K562 (cell line): Measurements from ENCODE around the gene IPO5. TPM values are rescaled to one million over a fixed set of nuclear protein-coding genes. Genes with fewer than 3 reads are reported as not detected.

Experiments used
- CREB1 ChIP-seq, 2 experiments: sonication (generic) in 1 of 2; formaldehyde crosslinking in 1 of 2; IDR thresholded peaks; 2 replicates each; pipeline versions ENCODE4 v1.6.1 to v1.8.0; 2012 to 2022; ENCODE audit warnings: inconsistent platforms in 1 of 2, mild to moderate bottlenecking in 1 of 2, missing genetic modification reagents in 1 of 2, moderate library complexity in 1 of 2
- KAT7 ChIP-seq: sonication (generic); formaldehyde crosslinking; IDR thresholded peaks from 2 replicates; pipeline ENCODE4 v1.8.0; 2022; ENCODE audit warnings: missing genetic modification reagents, mild to moderate bottlenecking, borderline replicate concordance
- L3MBTL2 ChIP-seq: fragments of 450-650 bp; IDR thresholded peaks from 2 replicates; pipeline ENCODE4 v1.6.1; 2016; ENCODE audit warnings: mild to moderate bottlenecking, moderate library complexity
- LCOR ChIP-seq: sonication (generic); formaldehyde crosslinking; IDR thresholded peaks from 2 replicates; pipeline ENCODE4 v1.8.0; 2022; ENCODE audit warnings: mild to moderate bottlenecking, missing genetic modification reagents
- POLR2A ChIP-seq: fragments of 450-650 bp; conservative IDR thresholded peaks from 2 replicates; pipeline ENCODE4 v1.6.1; 2016
- POLR2B ChIP-seq: fragments of 450-650 bp; IDR thresholded peaks from 2 replicates; pipeline ENCODE4 v1.6.1; 2018; ENCODE audit warnings: low read depth; ENCODE audit not compliant: partially characterized antibody
- RB1 ChIP-seq: fragments of 450-650 bp; IDR thresholded peaks from 2 replicates; pipeline ENCODE4 v1.6.1; 2017; ENCODE audit warnings: low read depth, mild to moderate bottlenecking
- RBFOX2 ChIP-seq: fragments of 200-400 bp; formaldehyde crosslinking; IDR thresholded peaks from 2 replicates; pipeline ENCODE4 v1.6.1; 2017; ENCODE audit warnings: low read depth, mild to moderate bottlenecking, low read length, moderate library complexity
- RFX5 ChIP-seq: IDR thresholded peaks from 2 replicates; pipeline ENCODE4 v1.6.1; 2011; ENCODE audit warnings: low read depth, mild to moderate bottlenecking, improper control_type of control experiment, low read length
- SUPT5H ChIP-seq: fragments of 450-650 bp; IDR thresholded peaks from 2 replicates; pipeline ENCODE4 v1.6.1; 2016
- TFAP4 ChIP-seq: sonication (generic); formaldehyde crosslinking; IDR thresholded peaks from 2 replicates; pipeline ENCODE4 v1.8.0; 2022; ENCODE audit warnings: missing genetic modification reagents, mild to moderate bottlenecking, moderate library complexity, borderline replicate concordance
- YY1 ChIP-seq, 3 experiments: IDR thresholded peaks; 2 replicates each; pipeline ENCODE4 v1.6.1; 2011; ENCODE audit warnings: low read length in 2 of 3, mild to moderate bottlenecking in 2 of 3, moderate library complexity in 2 of 3, borderline replicate concordance in 1 of 3, control low read depth in 1 of 3, low read depth in 1 of 3; ENCODE audit not compliant: insufficient read depth in 3 of 3, insufficient replicate concordance in 2 of 3, control insufficient read depth in 1 of 3, insufficient read length in 1 of 3; ENCODE audit errors: extremely low read depth in 1 of 3
- polyA plus RNA-seq, 8 experiments: library from polyadenylated mRNA; depleted of rRNA in 4 of 8; stranded (reverse) in 5 of 8; unstranded in 3 of 8; fragments of >200 nt; fragmentation: Nextera tagmentation in 2 of 8; fragmentation: Illumina TruSeq in 1 of 8; extraction: Ambion mirVana in 2 of 8; extraction: Trizol in 1 of 8; gene quantifications; 2 replicates each; pipeline versions ENCODE4 v1.2.1 to v1.2.3, GENCODE V29; 2011 to 2014; ENCODE audit warnings: inconsistent platforms in 1 of 8, missing spikeins in 1 of 8
- total RNA-seq, 7 experiments: library from RNA; depleted of rRNA in 6 of 7; stranded (reverse); fragments of >200 nt in 6 of 7; fragmentation: Illumina TruSeq in 2 of 7; extraction: Trizol in 2 of 7; gene quantifications; 2 replicates each; pipeline versions ENCODE4 v1.2.1 to v1.2.3, GENCODE V29; 2011 to 2021; ENCODE audit warnings: low replicate concordance in 1 of 7
- TF ChIP-seq, protein P1 (sequence below), 2 experiments: fragments of 150-350 bp in 1 of 2; IDR thresholded peaks; 2 replicates each; pipeline ENCODE4 v1.6.1; 2012 to 2016; ENCODE audit warnings: low read depth in 2 of 2, low read length in 2 of 2, mild to moderate bottlenecking in 1 of 2, moderate library complexity in 1 of 2
- TF ChIP-seq, protein P2 (sequence below): sonication (generic); formaldehyde crosslinking; IDR thresholded peaks from 2 replicates; pipeline ENCODE4 v1.8.1; 2023; ENCODE audit warnings: mild to moderate bottlenecking, missing genetic modification reagents, moderate library complexity
- TF ChIP-seq, protein P3 (sequence below): fragments of 250-450 bp; sonication (Bioruptor Pico); IDR thresholded peaks from 2 replicates; pipeline ENCODE4 v1.4.0; 2020
- TF ChIP-seq, protein P4 (sequence below), 2 experiments: IDR thresholded peaks; 2 replicates each; pipeline ENCODE4 v1.6.1; 2011; ENCODE audit warnings: borderline replicate concordance in 1 of 2, control low read depth in 1 of 2, low read depth in 1 of 2, low read length in 1 of 2, mild to moderate bottlenecking in 1 of 2, mixed read lengths in 1 of 2, moderate library complexity in 1 of 2; ENCODE audit not compliant: insufficient read depth in 1 of 2, insufficient read length in 1 of 2, poor library complexity in 1 of 2, severe bottlenecking in 1 of 2; ENCODE audit errors: extremely low read depth in 1 of 2

IPO5 gene
- total and polyA plus RNA-seq, 9 of the 15 experiments (the other 6 are each of a cell fraction or from before 2014, with no cell fraction given), result 45.8 to 206 (median 134) TPM

- TF ChIP-seq, protein P1, sequence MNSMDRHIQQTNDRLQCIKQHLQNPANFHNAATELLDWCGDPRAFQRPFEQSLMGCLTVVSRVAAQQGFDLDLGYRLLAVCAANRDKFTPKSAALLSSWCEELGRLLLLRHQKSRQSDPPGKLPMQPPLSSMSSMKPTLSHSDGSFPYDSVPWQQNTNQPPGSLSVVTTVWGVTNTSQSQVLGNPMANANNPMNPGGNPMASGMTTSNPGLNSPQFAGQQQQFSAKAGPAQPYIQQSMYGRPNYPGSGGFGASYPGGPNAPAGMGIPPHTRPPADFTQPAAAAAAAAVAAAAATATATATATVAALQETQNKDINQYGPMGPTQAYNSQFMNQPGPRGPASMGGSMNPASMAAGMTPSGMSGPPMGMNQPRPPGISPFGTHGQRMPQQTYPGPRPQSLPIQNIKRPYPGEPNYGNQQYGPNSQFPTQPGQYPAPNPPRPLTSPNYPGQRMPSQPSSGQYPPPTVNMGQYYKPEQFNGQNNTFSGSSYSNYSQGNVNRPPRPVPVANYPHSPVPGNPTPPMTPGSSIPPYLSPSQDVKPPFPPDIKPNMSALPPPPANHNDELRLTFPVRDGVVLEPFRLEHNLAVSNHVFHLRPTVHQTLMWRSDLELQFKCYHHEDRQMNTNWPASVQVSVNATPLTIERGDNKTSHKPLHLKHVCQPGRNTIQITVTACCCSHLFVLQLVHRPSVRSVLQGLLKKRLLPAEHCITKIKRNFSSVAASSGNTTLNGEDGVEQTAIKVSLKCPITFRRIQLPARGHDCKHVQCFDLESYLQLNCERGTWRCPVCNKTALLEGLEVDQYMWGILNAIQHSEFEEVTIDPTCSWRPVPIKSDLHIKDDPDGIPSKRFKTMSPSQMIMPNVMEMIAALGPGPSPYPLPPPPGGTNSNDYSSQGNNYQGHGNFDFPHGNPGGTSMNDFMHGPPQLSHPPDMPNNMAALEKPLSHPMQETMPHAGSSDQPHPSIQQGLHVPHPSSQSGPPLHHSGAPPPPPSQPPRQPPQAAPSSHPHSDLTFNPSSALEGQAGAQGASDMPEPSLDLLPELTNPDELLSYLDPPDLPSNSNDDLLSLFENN (IDR thresholded peaks at IDR 0.05; ENCODE audit: low read depth in 2 of 2, low read length in 2 of 2), result 0 out of 4 replicates have a peak, but pooled peaks of 1 of the 2 experiments have one; percentile 6
- TF ChIP-seq POLR2A, result peak; percentile 67
- peak; percentile 75; the same call in 1 of the 2 replicates for TF ChIP-seq RB1
- TF ChIP-seq, protein P2, sequence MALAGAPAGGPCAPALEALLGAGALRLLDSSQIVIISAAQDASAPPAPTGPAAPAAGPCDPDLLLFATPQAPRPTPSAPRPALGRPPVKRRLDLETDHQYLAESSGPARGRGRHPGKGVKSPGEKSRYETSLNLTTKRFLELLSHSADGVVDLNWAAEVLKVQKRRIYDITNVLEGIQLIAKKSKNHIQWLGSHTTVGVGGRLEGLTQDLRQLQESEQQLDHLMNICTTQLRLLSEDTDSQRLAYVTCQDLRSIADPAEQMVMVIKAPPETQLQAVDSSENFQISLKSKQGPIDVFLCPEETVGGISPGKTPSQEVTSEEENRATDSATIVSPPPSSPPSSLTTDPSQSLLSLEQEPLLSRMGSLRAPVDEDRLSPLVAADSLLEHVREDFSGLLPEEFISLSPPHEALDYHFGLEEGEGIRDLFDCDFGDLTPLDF (CRISPR knock-in tag), result no peak
- peak; percentile 77 for TF ChIP-seq RBFOX2
- peak; percentile 67; the same call in 1 of the 2 replicates for TF ChIP-seq SUPT5H
- no peak for TF ChIP-seq YY1 (IDR thresholded peaks at IDR 0.05; ENCODE audit: borderline replicate concordance in 1 of 3, control insufficient read depth in 1 of 3, extremely low read depth in 1 of 3, insufficient read depth in 3 of 3, insufficient read length in 1 of 3, insufficient replicate concordance in 2 of 3, low read depth in 1 of 3, low read length in 2 of 3)
- TF ChIP-seq, protein P3, sequence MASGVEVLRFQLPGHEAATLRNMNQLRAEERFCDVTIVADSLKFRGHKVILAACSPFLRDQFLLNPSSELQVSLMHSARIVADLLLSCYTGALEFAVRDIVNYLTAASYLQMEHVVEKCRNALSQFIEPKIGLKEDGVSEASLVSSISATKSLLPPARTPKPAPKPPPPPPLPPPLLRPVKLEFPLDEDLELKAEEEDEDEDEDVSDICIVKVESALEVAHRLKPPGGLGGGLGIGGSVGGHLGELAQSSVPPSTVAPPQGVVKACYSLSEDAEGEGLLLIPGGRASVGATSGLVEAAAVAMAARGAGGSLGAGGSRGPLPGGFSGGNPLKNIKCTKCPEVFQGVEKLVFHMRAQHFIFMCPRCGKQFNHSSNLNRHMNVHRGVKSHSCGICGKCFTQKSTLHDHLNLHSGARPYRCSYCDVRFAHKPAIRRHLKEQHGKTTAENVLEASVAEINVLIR (CRISPR knock-in tag), result peak; percentile 9; the same call in 1 of the 2 replicates
- TF ChIP-seq LCOR, result 0 out of 2 replicates have a peak, but pooled peaks have one; percentile 29
- peak; percentile 55 for TF ChIP-seq POLR2B
- TF ChIP-seq, protein P4, sequence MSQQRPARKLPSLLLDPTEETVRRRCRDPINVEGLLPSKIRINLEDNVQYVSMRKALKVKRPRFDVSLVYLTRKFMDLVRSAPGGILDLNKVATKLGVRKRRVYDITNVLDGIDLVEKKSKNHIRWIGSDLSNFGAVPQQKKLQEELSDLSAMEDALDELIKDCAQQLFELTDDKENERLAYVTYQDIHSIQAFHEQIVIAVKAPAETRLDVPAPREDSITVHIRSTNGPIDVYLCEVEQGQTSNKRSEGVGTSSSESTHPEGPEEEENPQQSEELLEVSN (IDR thresholded peaks at IDR 0.05; ENCODE audit: borderline replicate concordance in 1 of 2, extremely low read depth in 1 of 2, insufficient read depth in 1 of 2, insufficient read length in 1 of 2, low read depth in 1 of 2, low read length in 1 of 2, poor library complexity in 1 of 2, severe bottlenecking in 1 of 2), result peak; percentile 65 to 87
- TF ChIP-seq L3MBTL2, result peak; percentile 55; the same call in 1 of the 2 replicates
- 0 out of 2 replicates have a peak, but pooled peaks have one; percentile 59 for TF ChIP-seq KAT7 (CRISPR knock-in tag)
- TF ChIP-seq RFX5, result no peak
- peak; percentile 46; the same call in 1 of the 2 replicates for TF ChIP-seq TFAP4 (CRISPR knock-in tag)
- peak; percentile 37; the same call in 1 of the 2 replicates for TF ChIP-seq CREB1 (IDR thresholded peaks at IDR 0.05)
- peak; percentile 62; the same call in 1 of the 2 replicates for TF ChIP-seq CREB1 (CRISPR knock-in tag; IDR thresholded peaks at IDR 0.05)
Observed at GRCh38 chr13:97975848-97976609, 22.6 kb downstream of the IPO5 start (continued).
